Left ventricle myocardium inferior (tissue), 1 donor: ENCODE data around the gene AKAP8L. TPM values are rescaled to one million over a fixed set of nuclear protein-coding genes. Genes with fewer than 3 reads are reported as not detected.

Experiments used
- DNase-seq: peaks from one replicate; pipeline ENCODE4 v3.0.0-alpha.2; 2020
- H3K27ac ChIP-seq: fragments of 200-600 bp; replicated peaks from 2 replicates; pipeline ENCODE4 v1.8.0; 2021
- H3K27me3 ChIP-seq: fragments of 200-600 bp; 2 replicates; pipeline ENCODE4 v1.8.0; 2021; ENCODE audit warnings: low read depth
- H3K36me3 ChIP-seq: fragments of 200-600 bp; 2 replicates; pipeline ENCODE4 v1.8.0; 2021
- H3K4me1 ChIP-seq: fragments of 200-600 bp; 2 replicates; pipeline ENCODE4 v1.8.0; 2021
- H3K4me3 ChIP-seq: fragments of 200-600 bp; 2 replicates; pipeline ENCODE4 v1.8.0; 2021; ENCODE audit warnings: mild to moderate bottlenecking, moderate library complexity
- H3K9me3 ChIP-seq: fragments of 200-600 bp; replicated peaks from 2 replicates; pipeline ENCODE4 v1.8.0; 2021
- intact Hi-C: fragments of 100-400 bp; cut with micrococcal nuclease; formaldehyde crosslinking; loops from one replicate; pipeline ENCODE4 v1.11.0; 2022
- total RNA-seq: library from RNA; stranded (reverse); fragmentation: NEBNext Ultra II Directional; extraction: Animal tissue kit (Norgen Biotek cat#: 25700); gene quantifications from one replicate; pipeline ENCODE4 v1.2.1, GENCODE V29; 2021
- TF ChIP-seq, protein P1 (sequence below): fragments of 200-600 bp; IDR thresholded peaks from 2 replicates; pipeline ENCODE4 v1.8.0; 2021; ENCODE audit warnings: antibody characterized with exemption, mild to moderate bottlenecking, borderline replicate concordance
- donor health status: DM: no; HTN: yes; CAD: no; lungs with severe emphysema.

Gene AKAP8L
- total RNA-seq, 1 donor from 2014 or later = 74.5 TPM

DNA sequence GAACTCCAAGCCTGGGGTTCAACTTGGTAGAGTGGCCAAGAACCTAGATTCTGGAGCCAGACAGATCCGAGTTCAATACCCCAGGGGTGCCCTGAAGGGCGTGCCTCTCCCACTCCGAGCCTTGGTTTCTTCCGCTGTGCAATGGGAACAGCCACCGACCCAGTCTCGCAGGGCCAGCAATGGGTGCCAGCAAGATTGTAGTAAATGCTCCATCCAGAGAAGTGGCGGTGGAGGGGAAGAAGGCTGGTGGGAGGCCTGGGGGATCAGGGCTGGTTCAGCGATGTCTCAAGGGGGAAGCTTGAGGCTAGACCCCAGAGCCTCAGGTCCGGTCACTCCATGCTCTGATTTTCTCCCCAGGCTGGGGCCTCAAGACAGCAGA is 26.4 kb upstream of the AKAP8L start:
- no peak overlapping the region for H3K4me3 ChIP-seq
- TF ChIP-seq, protein P1, sequence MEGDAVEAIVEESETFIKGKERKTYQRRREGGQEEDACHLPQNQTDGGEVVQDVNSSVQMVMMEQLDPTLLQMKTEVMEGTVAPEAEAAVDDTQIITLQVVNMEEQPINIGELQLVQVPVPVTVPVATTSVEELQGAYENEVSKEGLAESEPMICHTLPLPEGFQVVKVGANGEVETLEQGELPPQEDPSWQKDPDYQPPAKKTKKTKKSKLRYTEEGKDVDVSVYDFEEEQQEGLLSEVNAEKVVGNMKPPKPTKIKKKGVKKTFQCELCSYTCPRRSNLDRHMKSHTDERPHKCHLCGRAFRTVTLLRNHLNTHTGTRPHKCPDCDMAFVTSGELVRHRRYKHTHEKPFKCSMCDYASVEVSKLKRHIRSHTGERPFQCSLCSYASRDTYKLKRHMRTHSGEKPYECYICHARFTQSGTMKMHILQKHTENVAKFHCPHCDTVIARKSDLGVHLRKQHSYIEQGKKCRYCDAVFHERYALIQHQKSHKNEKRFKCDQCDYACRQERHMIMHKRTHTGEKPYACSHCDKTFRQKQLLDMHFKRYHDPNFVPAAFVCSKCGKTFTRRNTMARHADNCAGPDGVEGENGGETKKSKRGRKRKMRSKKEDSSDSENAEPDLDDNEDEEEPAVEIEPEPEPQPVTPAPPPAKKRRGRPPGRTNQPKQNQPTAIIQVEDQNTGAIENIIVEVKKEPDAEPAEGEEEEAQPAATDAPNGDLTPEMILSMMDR = no peak
- H3K9me3 ChIP-seq = no peaks in the 10 kb centered on the region
- DNase-seq = no peak
- H3K4me1 ChIP-seq = peaks cover 62% of the 10 kb centered on the region
- H3K27ac ChIP-seq = peak overlapping the region; percentile 94
- intact Hi-C loops = no loop called here
- no peaks in the 10 kb centered on the region for H3K27me3 ChIP-seq
- no peaks in the 10 kb centered on the region for H3K36me3 ChIP-seq

DNA sequence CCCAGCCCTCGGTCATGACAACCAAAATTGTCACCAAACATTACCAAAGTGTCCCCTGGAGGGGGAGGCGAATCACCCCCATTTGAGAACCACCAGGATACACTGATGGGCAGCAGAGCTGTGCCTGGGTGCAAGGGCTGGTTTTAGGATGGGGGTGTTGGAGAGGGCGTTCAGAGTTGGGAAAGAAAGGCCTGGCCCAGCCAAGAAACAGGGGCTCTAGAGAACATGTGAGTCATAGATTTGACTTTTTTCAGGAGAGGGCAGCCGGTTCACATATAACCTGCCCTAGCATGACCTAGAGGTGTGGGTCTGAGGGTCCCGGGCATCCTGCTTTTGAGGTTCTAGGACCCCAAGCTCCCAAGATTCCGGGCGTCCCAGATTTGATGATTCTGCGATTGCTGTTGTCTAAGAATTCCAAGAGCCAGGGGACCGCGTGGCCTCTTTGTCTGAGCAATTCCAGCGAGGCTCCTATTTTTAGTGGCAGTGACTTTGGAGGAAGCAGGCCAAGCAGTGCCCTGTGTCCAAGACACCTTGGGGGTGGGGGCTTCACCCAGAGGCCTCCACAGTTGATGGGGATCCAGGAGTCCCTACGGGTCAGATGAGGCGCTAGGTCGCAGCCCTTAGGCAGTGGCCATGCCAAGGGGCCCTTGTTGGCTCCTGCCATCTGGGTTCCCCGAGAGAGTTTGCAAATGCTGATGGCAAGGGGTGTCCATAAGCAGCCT is 25.9 kb upstream of the AKAP8L start:
- Histone ChIP-seq H3K4me1 (peaks cover 62% of the 10 kb centered on the region), H3K27me3 (no peaks in the 10 kb centered on the region), H3K9me3 (no peaks in the 10 kb centered on the region), H3K4me3 (no peak overlapping the region), H3K36me3 (peaks cover 5% of the 10 kb centered on the region), H3K27ac (peak overlapping the region; percentile 94)
- intact Hi-C loops = no loop called here
- TF ChIP-seq, protein P1 = no peak
- no peak for DNase-seq

DNA sequence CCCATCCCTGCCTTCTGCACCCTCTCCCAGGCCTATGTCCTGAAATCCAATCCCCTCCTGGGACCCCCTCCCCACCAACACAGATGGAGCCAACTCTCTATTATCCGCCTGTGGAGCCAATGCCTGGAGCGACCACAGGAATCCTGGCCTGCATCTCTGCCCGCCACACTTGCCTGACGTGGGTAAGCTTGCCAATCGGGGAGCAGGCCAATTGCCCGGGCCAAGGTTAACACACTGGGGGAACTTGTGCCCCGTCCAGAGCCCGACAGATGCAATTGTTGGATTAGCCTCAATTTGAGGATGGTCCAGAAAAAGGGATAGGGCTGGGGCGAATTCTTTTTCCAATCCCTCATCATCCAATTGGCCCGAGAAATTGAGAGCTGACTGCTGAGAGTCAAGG is 25.1 kb upstream of the AKAP8L start:
- DNase-seq = peak; percentile 66
- peaks cover 13% of the 10 kb centered on the region for H3K36me3 ChIP-seq
- peak overlapping the region; percentile 94 for H3K27ac ChIP-seq
- TF ChIP-seq, protein P1 = no peak
- intact Hi-C loops = no loop called here
- H3K9me3 ChIP-seq = no peaks in the 10 kb centered on the region
- H3K4me3 ChIP-seq = no peak overlapping the region
- peaks cover 56% of the 10 kb centered on the region for H3K4me1 ChIP-seq
- H3K27me3 ChIP-seq = no peaks in the 10 kb centered on the region

DNA sequence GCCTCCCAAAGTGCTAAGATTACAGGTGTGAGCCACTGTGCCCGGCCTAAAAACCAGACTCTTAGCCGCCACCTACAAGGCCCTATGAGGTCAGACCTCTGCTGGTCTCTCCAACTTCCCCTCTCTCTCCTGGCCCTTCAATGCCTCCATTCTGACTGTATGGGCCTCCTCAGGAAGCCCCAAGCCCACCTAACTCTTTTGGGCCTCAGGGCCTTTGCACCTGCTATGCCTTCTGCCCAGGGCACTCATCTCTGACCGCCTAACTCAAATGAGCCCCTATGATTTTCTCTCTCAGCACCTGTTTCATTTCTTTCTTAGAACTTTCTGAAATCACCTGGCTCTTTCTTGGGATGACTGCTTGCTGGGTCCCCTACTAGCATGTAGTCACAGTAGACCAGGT is 24.5 kb upstream of the AKAP8L start:
- H3K4me1 ChIP-seq = peaks cover 51% of the 10 kb centered on the region
- no peaks in the 10 kb centered on the region for H3K27me3 ChIP-seq
- no peak for DNase-seq
- no peaks in the 10 kb centered on the region for H3K9me3 ChIP-seq
- peak overlapping the region; percentile 94 for H3K27ac ChIP-seq
- H3K4me3 ChIP-seq = no peak overlapping the region
- intact Hi-C loops = no loop called here
- peaks cover 15% of the 10 kb centered on the region for H3K36me3 ChIP-seq
- TF ChIP-seq, protein P1 = no peak

DNA sequence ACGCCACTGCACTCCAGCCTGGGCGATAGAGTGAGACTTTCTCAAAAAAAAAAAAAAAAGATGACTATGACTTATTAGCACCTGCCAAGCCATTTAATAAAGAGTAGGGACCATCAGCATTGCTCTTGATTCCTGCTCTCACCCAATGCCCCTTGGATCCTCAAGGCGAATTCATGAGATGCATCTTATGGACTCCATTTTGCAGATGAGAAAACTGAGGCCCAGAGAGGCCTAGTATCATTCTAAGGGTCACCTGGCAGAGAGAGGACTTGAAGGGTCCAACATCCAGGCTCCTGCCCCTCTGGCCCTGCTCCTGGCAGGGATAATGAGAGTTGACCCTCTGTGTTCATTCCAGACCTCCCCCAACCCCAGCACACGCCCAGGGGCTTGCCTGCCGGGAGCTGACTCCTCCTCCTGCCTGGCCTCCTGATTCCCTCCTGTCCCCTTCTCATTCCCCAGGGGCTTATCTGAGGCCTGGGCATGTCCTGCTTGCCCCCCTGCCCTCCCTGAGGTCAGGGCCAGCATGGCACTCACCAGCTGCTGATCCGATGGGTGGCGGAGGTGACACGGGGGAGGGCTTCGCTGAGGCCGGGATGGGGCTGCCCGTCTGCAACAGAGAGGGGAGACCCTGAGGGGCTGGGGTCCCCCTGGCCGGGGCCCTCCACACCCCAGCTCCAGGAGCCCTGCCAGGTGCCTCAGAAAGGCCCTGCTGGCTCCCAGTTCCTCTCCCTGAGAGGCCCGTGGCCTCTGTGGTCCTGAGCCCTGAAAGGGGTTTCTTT is 23.5 kb upstream of the AKAP8L start:
- Histone ChIP-seq H3K9me3 (no peaks in the 10 kb centered on the region), H3K4me1 (peaks cover 53% of the 10 kb centered on the region), H3K27me3 (no peaks in the 10 kb centered on the region), H3K36me3 (peaks cover 15% of the 10 kb centered on the region), H3K27ac (peak overlapping the region; percentile 94), H3K4me3 (no peak overlapping the region)
- no peak for DNase-seq
- TF ChIP-seq, protein P1 = no peak
- intact Hi-C loops = no loop called here
